Measurements from ENCODE around the gene PRC1. TPM values are rescaled to one million over a fixed set of nuclear protein-coding genes. Genes with fewer than 3 reads are reported as not detected.
A peak's percentile ranks its signal among the peaks of the same experiment; 100 is the strongest.

PRC1 gene, protein sequence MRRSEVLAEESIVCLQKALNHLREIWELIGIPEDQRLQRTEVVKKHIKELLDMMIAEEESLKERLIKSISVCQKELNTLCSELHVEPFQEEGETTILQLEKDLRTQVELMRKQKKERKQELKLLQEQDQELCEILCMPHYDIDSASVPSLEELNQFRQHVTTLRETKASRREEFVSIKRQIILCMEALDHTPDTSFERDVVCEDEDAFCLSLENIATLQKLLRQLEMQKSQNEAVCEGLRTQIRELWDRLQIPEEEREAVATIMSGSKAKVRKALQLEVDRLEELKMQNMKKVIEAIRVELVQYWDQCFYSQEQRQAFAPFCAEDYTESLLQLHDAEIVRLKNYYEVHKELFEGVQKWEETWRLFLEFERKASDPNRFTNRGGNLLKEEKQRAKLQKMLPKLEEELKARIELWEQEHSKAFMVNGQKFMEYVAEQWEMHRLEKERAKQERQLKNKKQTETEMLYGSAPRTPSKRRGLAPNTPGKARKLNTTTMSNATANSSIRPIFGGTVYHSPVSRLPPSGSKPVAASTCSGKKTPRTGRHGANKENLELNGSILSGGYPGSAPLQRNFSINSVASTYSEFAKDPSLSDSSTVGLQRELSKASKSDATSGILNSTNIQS
- 10 to 100 TPM; 11.9 to 86.6 (median 22.8) TPM for total RNA-seq

DNA sequence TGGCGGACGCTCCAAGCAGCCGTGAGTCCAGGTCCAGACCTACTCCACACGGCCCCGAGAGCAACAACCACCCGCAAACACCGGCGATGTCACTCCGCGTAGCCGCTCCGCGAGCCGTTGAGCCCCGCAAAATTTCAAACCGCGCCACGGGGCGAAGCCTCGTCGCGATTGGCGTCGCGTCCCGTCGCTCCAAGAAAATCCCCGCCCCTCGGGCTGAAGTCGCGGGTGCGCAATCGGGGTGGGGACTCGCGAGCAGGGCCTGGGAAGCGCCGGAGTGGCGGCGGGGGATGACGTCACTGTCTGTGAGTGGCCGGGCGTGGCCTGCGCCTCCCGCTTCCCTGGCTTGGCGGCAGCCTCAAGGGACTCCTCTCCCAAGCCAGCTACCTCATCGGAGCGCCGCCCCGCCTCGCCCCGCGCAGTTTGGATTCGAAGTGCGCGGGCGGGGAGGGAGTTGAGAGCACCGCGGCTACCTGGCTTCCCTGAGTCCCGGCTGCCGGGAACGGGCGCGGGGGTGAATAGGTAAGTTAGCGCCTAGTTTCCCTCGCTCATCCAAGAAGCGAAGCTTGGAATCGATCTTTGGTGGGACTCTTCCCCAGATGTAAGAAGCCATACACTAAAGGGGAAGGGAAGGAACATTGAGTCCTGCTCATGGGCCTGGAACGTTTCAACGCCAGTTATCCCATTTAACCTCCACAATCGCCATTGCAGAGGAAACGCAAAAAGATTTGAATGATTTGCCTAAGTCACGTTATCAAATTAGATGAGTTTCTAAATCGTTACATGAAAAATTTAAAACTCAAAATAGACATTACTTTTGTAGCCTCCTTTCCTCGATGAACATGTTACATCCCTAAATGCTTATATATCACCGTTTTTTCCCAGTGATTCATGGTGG lies at the start of gene PRC1:
PRC1 (minus strand) TSS at position 119 of the 895 bp plus-strand sequence; CDS start at position 1, 118 bp downstream.
- Histone ChIP-seq H3K36me3 (peaks cover 0 to 13% (median 0%) of the 10 kb centered on the region in 3 donors), H3K9me3 (no peaks in the 10 kb centered on the region), H3K4me1 (peaks cover 0 to 8% (median 0%) of the 10 kb centered on the region in 4 donors), H3K27me3 (no peaks in the 10 kb centered on the region), H3K4me3 (peak within 1 kb of the TSS; percentile 87 to 97 (median 88)), H3K27ac (peak within 1 kb of the TSS; percentile 80 to 87 (median 84))
- TF ChIP-seq POLR2A (IDR thresholded peaks at IDR 0.05): peak; percentile 56 to 70
- TF ChIP-seq, protein P1, sequence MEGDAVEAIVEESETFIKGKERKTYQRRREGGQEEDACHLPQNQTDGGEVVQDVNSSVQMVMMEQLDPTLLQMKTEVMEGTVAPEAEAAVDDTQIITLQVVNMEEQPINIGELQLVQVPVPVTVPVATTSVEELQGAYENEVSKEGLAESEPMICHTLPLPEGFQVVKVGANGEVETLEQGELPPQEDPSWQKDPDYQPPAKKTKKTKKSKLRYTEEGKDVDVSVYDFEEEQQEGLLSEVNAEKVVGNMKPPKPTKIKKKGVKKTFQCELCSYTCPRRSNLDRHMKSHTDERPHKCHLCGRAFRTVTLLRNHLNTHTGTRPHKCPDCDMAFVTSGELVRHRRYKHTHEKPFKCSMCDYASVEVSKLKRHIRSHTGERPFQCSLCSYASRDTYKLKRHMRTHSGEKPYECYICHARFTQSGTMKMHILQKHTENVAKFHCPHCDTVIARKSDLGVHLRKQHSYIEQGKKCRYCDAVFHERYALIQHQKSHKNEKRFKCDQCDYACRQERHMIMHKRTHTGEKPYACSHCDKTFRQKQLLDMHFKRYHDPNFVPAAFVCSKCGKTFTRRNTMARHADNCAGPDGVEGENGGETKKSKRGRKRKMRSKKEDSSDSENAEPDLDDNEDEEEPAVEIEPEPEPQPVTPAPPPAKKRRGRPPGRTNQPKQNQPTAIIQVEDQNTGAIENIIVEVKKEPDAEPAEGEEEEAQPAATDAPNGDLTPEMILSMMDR (IDR thresholded peaks at IDR 0.05): no peak
- DNase-seq: peak; percentile 96 to 99 (median 99)

DNA sequence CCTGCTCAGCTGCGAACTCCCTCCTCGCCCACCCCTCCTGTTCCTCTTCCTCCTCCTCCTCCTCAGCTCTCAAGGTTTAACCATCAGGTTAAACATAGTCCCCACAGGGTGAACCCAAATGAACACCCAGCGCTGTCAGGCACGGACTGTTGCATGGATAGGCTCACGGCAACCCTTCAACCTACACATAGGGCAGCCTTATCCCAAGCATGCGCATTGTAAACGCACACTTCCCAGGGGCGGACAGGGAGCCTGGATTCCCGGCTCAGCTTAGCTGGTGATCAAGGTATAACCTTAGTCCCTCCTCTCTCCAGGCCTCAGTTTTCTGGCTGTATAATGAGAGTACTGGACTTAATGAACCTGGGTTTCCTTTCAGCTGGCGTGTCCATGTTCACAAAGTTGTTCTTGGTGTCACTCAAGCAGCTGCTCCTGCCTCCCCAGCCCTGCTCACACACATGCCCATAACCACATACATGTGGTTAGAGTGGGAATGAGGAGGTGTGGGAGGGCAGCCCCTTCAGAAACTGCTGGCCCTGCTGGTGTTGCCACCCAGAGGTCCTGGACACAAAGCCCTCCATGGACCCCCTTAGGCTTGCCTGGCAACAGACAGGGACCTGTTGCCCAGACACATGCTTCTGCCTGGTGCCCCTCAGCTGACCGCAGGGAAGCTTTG lies 49.0 kb upstream of the PRC1 start:
- no peak for DNase-seq
- no peaks in the 10 kb centered on the region for H3K4me1 ChIP-seq
- H3K36me3 ChIP-seq: no peaks in the 10 kb centered on the region
- no peaks in the 10 kb centered on the region for H3K9me3 ChIP-seq
- no peaks in the 10 kb centered on the region for H3K27me3 ChIP-seq
- no peak overlapping the region for H3K4me3 ChIP-seq
- H3K27ac ChIP-seq: no peak overlapping the region
- TF ChIP-seq, protein P1 (IDR thresholded peaks at IDR 0.05): no peak
- TF ChIP-seq POLR2A (IDR thresholded peaks at IDR 0.05): no peak

DNA sequence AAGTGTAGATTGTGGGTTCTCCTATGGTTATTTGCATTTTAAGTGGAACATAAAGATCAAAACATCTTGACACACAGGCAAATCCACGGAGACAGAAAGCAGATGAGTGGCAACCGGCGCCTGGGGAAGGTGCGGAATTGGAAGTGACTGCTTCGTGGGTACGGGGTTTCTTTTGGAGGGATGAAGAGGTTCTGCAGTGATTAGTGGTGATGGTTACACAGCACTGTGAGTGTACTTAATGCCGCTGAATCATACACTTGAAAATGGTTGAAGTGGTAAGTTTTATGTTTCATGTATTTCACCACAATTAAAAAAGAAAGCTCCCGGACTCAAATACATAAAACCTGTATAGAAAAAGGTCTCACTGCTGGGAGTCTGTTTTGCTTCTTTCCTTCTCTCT lies 46.5 kb upstream of the PRC1 start:
- Histone ChIP-seq H3K36me3 (no peaks in the 10 kb centered on the region), H3K4me1 (no peaks in the 10 kb centered on the region), H3K9me3 (no peaks in the 10 kb centered on the region), H3K4me3 (no peak overlapping the region), H3K27me3 (no peaks in the 10 kb centered on the region), H3K27ac (no peak overlapping the region)
- no peak for DNase-seq
- TF ChIP-seq POLR2A (IDR thresholded peaks at IDR 0.05): no peak
- TF ChIP-seq, protein P1 (IDR thresholded peaks at IDR 0.05): no peak

DNA sequence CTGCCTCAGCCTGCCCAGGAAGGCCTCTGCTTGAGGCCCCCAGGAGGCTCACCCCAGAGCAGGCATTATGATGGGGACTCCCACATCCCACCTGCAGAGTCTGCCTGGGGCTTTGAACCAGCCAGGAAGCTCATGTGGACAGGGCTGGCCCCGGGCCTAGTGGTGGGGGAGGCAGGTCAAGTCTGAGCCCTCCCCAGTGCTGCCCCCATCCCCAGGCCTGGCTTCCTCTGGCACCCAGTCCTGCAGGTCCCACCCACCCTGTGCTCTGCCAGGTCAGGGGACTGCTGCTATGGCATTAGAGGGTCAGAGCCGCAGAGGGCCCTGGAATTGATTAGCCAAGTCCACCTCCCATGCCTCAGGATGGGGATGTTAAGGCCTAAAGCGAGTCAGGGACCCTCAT lies 45.7 kb upstream of the PRC1 start:
- Histone ChIP-seq H3K4me1 (no peaks in the 10 kb centered on the region), H3K4me3 (no peak overlapping the region), H3K27ac (no peak overlapping the region), H3K36me3 (no peaks in the 10 kb centered on the region), H3K9me3 (no peaks in the 10 kb centered on the region), H3K27me3 (no peaks in the 10 kb centered on the region)
- no peak for DNase-seq
- TF ChIP-seq, protein P1 (IDR thresholded peaks at IDR 0.05): no peak
- TF ChIP-seq POLR2A (IDR thresholded peaks at IDR 0.05): no peak

All from Peyer's patch (tissue), 4 donors.